ENCODE results near the gene CAPN7.

DNA sequence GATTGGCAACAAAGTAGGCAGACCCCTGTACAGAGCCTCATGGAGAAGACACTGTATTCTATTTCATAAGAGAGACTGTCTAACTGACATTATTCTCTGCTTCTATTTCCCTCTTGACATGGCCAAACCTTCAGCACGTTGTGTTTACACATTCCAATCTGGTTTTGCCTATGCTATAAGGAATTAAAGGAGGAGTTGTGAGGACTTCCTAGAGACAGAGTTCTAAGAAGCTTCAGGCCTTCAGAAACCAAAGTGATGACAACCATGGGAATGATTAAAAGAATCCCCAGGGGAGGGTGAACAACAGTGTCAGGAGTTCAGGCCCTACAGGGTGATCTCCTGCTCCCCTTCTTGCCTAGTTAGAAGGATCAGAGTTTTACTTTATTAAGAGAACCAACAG, 44.9 kb upstream of the CAPN7 start:
- TF ChIP-seq, protein P1, sequence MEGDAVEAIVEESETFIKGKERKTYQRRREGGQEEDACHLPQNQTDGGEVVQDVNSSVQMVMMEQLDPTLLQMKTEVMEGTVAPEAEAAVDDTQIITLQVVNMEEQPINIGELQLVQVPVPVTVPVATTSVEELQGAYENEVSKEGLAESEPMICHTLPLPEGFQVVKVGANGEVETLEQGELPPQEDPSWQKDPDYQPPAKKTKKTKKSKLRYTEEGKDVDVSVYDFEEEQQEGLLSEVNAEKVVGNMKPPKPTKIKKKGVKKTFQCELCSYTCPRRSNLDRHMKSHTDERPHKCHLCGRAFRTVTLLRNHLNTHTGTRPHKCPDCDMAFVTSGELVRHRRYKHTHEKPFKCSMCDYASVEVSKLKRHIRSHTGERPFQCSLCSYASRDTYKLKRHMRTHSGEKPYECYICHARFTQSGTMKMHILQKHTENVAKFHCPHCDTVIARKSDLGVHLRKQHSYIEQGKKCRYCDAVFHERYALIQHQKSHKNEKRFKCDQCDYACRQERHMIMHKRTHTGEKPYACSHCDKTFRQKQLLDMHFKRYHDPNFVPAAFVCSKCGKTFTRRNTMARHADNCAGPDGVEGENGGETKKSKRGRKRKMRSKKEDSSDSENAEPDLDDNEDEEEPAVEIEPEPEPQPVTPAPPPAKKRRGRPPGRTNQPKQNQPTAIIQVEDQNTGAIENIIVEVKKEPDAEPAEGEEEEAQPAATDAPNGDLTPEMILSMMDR (IDR thresholded peaks at IDR 0.05; ENCODE audit: insufficient read depth, low read length), result no peak
- no peak for TF ChIP-seq SPI1 (IDR thresholded peaks at IDR 0.05; ENCODE audit: borderline replicate concordance, low read depth)
